Natural killer cell (primary cell): ENCODE measurements around the gene TDRD9. TPM values are rescaled to one million over a fixed set of nuclear protein-coding genes. Genes with fewer than 3 reads are reported as not detected.

Source experiments
- ATAC-seq, 3 donors: fragments of 150-1000 bp in 2 of 3; fragments of 200-7000 bp in 1 of 3; cut with Tn5 transposase; 1 replicate in 1 of 3; 2 replicates in 2 of 3; pipeline ENCODE4 v1.10.0; 2021; ENCODE audit warnings: mild to moderate bottlenecking in 2 of 3, moderate library complexity in 2 of 3
- DNase-seq, 2 donors: peaks; one replicate each; pipeline versions ENCODE4 v3.0.0 to v3.0.0-alpha.2; 2013 to 2021; ENCODE audit warnings: mixed read lengths in 1 of 2
- H3K27ac ChIP-seq: one replicate; pipeline ENCODE4 v1.5.1; 2013; ENCODE audit warnings: mild to moderate bottlenecking, low read length
- H3K27me3 ChIP-seq: one replicate; pipeline ENCODE4 v1.6.1; 2013; ENCODE audit warnings: low read length; ENCODE audit not compliant: control insufficient read depth, insufficient read depth
- H3K36me3 ChIP-seq: one replicate; pipeline ENCODE4 v1.6.1; 2013; ENCODE audit warnings: low read length; ENCODE audit not compliant: control insufficient read depth, insufficient read depth
- H3K4me1 ChIP-seq: one replicate; pipeline ENCODE4 v1.6.1; 2013; ENCODE audit warnings: low read length; ENCODE audit not compliant: control insufficient read depth, insufficient read depth
- H3K4me3 ChIP-seq: one replicate; pipeline ENCODE4 v1.5.1; 2013; ENCODE audit warnings: low read length
- H3K9me3 ChIP-seq: one replicate; pipeline ENCODE4 v1.6.1; 2013; ENCODE audit warnings: low read length; ENCODE audit not compliant: control insufficient read depth, insufficient read depth
- H3K27ac Mint-ChIP-seq, 2 donors: one replicate each; pipeline ENCODE4 v1.8.0; 2022; ENCODE audit warnings: mild to moderate bottlenecking in 2 of 2, mixed read lengths in 2 of 2, moderate library complexity in 1 of 2
- H3K27me3 Mint-ChIP-seq, 2 donors: one replicate each; pipeline ENCODE4 v1.8.0; 2022; ENCODE audit warnings: low read depth in 2 of 2, mixed read lengths in 2 of 2
- H3K36me3 Mint-ChIP-seq: one replicate; pipeline ENCODE4 v1.8.0; 2022; ENCODE audit warnings: mixed read lengths
- H3K4me1 Mint-ChIP-seq, 2 donors: one replicate each; pipeline ENCODE4 v1.8.0; 2022; ENCODE audit warnings: mixed read lengths in 2 of 2
- H3K4me3 Mint-ChIP-seq: one replicate; pipeline ENCODE4 v1.8.0; 2022; ENCODE audit warnings: mild to moderate bottlenecking, moderate library complexity, mixed read lengths
- H3K9me3 Mint-ChIP-seq, 2 donors: one replicate each; pipeline ENCODE4 v1.8.0; 2022; ENCODE audit warnings: mixed read lengths in 2 of 2
- WGBS: methylation state at CpG from one replicate; pipeline ENCODE4 v1.1.7; 2013; ENCODE audit warnings: missing lambda C conversion rate; ENCODE audit not compliant: insufficient coverage; 5-methylcytosine and 5-hydroxymethylcytosine counted together
- intact Hi-C: fragments of 100-400 bp; cut with micrococcal nuclease; formaldehyde crosslinking; loops from one replicate; pipeline ENCODE4 v1.14.2; 2022
- total RNA-seq, 4 donors: library from RNA; stranded (reverse); fragments of 120-200 nt in 1 of 4; gene quantifications; one replicate each; pipeline versions ENCODE4 v1.2.3 to v1.2.4, GENCODE V29; 2013 to 2022
- TF ChIP-seq, protein P1 (sequence below): fragments of 200-600 bp; IDR thresholded peaks from one replicate; pipeline ENCODE4 v1.8.0; 2022; ENCODE audit warnings: antibody characterized with exemption

The TDRD9 gene
- total RNA-seq, 3 donors from 2014 or later (not counting 1 experiment from before 2014, with no cell fraction given) = 0.75 to 2.2 (median 1.4) TPM

GRCh38 chr14:103961928-103962578 is 33.8 kb downstream of the TDRD9 start:
- intact Hi-C loops = no loop called here
- 93% methylated on average over 4 of the region's 5 CpGs for WGBS

DNA sequence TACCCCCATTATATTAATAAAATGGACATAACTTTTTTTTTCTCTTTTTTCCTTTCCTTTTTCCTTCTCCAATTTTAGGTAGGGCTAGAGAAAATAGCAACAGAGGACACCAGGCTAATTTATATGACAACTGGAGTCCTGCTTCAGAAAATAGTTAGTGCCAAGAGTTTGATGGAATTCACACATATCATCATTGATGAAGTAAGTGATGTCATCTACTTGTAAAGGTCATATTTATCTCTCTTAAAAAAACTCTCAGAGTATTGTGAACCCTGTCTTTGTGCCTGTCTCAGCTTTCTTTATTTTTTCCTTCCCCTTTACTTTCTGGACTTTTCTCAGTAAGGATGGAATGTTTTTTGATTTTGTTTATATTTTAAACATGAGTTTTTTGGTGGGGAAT is 38.4 kb downstream of the TDRD9 start:
- Histone ChIP-seq H3K4me1 (no peaks in the 10 kb centered on the region), H3K9me3 (no peaks in the 10 kb centered on the region), H3K4me3 (no peak overlapping the region), H3K36me3 (no peaks in the 10 kb centered on the region), H3K27ac (no peak overlapping the region), H3K27me3 (no peaks in the 10 kb centered on the region)
- TF ChIP-seq, protein P1, sequence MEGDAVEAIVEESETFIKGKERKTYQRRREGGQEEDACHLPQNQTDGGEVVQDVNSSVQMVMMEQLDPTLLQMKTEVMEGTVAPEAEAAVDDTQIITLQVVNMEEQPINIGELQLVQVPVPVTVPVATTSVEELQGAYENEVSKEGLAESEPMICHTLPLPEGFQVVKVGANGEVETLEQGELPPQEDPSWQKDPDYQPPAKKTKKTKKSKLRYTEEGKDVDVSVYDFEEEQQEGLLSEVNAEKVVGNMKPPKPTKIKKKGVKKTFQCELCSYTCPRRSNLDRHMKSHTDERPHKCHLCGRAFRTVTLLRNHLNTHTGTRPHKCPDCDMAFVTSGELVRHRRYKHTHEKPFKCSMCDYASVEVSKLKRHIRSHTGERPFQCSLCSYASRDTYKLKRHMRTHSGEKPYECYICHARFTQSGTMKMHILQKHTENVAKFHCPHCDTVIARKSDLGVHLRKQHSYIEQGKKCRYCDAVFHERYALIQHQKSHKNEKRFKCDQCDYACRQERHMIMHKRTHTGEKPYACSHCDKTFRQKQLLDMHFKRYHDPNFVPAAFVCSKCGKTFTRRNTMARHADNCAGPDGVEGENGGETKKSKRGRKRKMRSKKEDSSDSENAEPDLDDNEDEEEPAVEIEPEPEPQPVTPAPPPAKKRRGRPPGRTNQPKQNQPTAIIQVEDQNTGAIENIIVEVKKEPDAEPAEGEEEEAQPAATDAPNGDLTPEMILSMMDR = no peak
- intact Hi-C loops = no loop called here
- ATAC-seq (no peak), DNase-seq (no peak)
- no peaks in the 10 kb centered on the region for H3K9me3 Mint-ChIP-seq
- H3K36me3 Mint-ChIP-seq = no peaks in the 10 kb centered on the region
- no peak overlapping the region for H3K27ac Mint-ChIP-seq
- H3K27me3 Mint-ChIP-seq = peaks cover 4 to 10% of the 10 kb centered on the region in 2 donors
- no peaks in the 10 kb centered on the region for H3K4me1 Mint-ChIP-seq
- no peak overlapping the region for H3K4me3 Mint-ChIP-seq

More at GRCh38 chr14:103961928-103962578, 33.8 kb downstream of the TDRD9 start:
- H3K4me1 ChIP-seq = no peaks in the 10 kb centered on the region
- H3K27ac ChIP-seq = no peak overlapping the region
- Mint-ChIP-seq H3K27me3 (peaks cover 4 to 10% of the 10 kb centered on the region in 2 donors), H3K27ac (no peak overlapping the region), H3K36me3 (no peaks in the 10 kb centered on the region), H3K9me3 (no peaks in the 10 kb centered on the region), H3K4me1 (no peaks in the 10 kb centered on the region), H3K4me3 (no peak overlapping the region)
- DNase-seq (no peak), ATAC-seq (no peak)
- no peaks in the 10 kb centered on the region for H3K36me3 ChIP-seq
- no peaks in the 10 kb centered on the region for H3K9me3 ChIP-seq
- TF ChIP-seq, protein P1 = no peak
- H3K4me3 ChIP-seq = no peak overlapping the region
- H3K27me3 ChIP-seq = no peaks in the 10 kb centered on the region

DNA sequence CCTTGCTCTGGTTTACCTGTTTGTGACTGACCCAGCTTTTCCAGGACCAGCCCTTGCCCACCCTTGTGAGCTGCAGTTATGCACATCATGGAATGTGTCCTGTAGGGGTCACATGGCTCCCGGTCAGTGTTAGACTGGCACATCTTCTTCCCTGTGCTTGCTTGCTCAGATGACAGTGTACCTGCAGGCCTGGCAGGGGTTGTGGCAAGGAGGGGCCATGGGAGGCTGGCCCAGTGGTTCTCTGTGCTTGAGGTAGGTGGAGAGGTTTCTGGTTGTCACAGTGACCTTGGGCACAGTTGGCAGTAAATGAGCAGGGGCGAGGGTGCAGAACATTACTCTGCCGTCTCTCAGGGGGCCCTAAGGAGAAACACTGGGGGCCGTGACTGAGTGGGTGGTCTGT is 41.7 kb downstream of the TDRD9 start:
- Histone ChIP-seq H3K36me3 (no peaks in the 10 kb centered on the region), H3K27me3 (no peaks in the 10 kb centered on the region), H3K27ac (no peak overlapping the region), H3K9me3 (no peaks in the 10 kb centered on the region), H3K4me1 (no peaks in the 10 kb centered on the region), H3K4me3 (no peak overlapping the region)
- H3K27ac Mint-ChIP-seq = no peak overlapping the region
- no peaks in the 10 kb centered on the region for H3K9me3 Mint-ChIP-seq
- WGBS = 70% methylated on average over 4 of the region's 4 CpGs
- H3K27me3 Mint-ChIP-seq = peaks cover 0 to 3% of the 10 kb centered on the region in 2 donors
- H3K4me3 Mint-ChIP-seq = no peak overlapping the region
- H3K4me1 Mint-ChIP-seq = no peaks in the 10 kb centered on the region
- ATAC-seq (no peak), DNase-seq (no peak)
- intact Hi-C loops = no loop called here
- TF ChIP-seq, protein P1 = no peak
- no peaks in the 10 kb centered on the region for H3K36me3 Mint-ChIP-seq

GRCh38 chr14:103973354-103973753 is 45.1 kb downstream of the TDRD9 start:
- no peak overlapping the region for H3K4me3 ChIP-seq
- H3K27me3 Mint-ChIP-seq = peaks cover 3 to 6% of the 10 kb centered on the region in 2 donors
- 84% methylated on average over 4 of the region's 4 CpGs for WGBS
- peaks cover 0 to 10% of the 10 kb centered on the region in 2 donors for H3K4me1 Mint-ChIP-seq
- no peaks in the 10 kb centered on the region for H3K36me3 ChIP-seq
- no peak overlapping the region for H3K27ac Mint-ChIP-seq
- H3K4me3 Mint-ChIP-seq = no peak overlapping the region
- intact Hi-C loops = no loop called here
- H3K4me1 ChIP-seq = no peaks in the 10 kb centered on the region
- no peaks in the 10 kb centered on the region for H3K9me3 ChIP-seq
- H3K27me3 ChIP-seq = no peaks in the 10 kb centered on the region
- no peak for DNase-seq
- no peaks in the 10 kb centered on the region for H3K9me3 Mint-ChIP-seq
- H3K27ac ChIP-seq = no peak overlapping the region
- TF ChIP-seq, protein P1 = no peak
- no peak for ATAC-seq
- H3K36me3 Mint-ChIP-seq = no peaks in the 10 kb centered on the region
